Breast epithelium (tissue), 3 donors: ENCODE results near the gene HYLS1.

Source experiments
- POLR2AphosphoS5 ChIP-seq, 3 donors: sonication (generic); formaldehyde crosslinking; IDR thresholded peaks; one replicate each; pipeline ENCODE4 v1.6.1; 2017; ENCODE audit warnings: antibody characterized with exemption in 3 of 3
- TF ChIP-seq, protein P1 (sequence below), 3 donors: fragments of 450-650 bp; IDR thresholded peaks; one replicate each; pipeline ENCODE4 v1.5.1; 2016 to 2017; ENCODE audit warnings: antibody characterized with exemption in 3 of 3, mild to moderate bottlenecking in 3 of 3, moderate library complexity in 3 of 3

GRCh38 chr11:125932301-125932700, 44.8 kb downstream of the HYLS1 start:
- TF ChIP-seq, protein P1, sequence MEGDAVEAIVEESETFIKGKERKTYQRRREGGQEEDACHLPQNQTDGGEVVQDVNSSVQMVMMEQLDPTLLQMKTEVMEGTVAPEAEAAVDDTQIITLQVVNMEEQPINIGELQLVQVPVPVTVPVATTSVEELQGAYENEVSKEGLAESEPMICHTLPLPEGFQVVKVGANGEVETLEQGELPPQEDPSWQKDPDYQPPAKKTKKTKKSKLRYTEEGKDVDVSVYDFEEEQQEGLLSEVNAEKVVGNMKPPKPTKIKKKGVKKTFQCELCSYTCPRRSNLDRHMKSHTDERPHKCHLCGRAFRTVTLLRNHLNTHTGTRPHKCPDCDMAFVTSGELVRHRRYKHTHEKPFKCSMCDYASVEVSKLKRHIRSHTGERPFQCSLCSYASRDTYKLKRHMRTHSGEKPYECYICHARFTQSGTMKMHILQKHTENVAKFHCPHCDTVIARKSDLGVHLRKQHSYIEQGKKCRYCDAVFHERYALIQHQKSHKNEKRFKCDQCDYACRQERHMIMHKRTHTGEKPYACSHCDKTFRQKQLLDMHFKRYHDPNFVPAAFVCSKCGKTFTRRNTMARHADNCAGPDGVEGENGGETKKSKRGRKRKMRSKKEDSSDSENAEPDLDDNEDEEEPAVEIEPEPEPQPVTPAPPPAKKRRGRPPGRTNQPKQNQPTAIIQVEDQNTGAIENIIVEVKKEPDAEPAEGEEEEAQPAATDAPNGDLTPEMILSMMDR (IDR thresholded peaks at IDR 0.05) = no peak
- TF ChIP-seq POLR2AphosphoS5 (IDR thresholded peaks at IDR 0.05) = no peak
